ENCODE measurements around the gene RBM33.

GRCh38 chr7:155647302-155647701, 2.8 kb downstream of the RBM33 start:
- TF ChIP-seq CTCF (IDR thresholded peaks at IDR 0.05) (no peak), POLR2A (IDR thresholded peaks at IDR 0.05) (no peak)
